HG02884 (cell line): Measurements from ENCODE around the gene LONRF3.
A peak's percentile ranks its signal among the peaks of the same experiment; 100 is the strongest.

Experiments used
- ATAC-seq: cut with Tn5 transposase; IDR thresholded peaks from one replicate; pipeline ENCODE4 v1.9.1; 2021; ENCODE audit warnings: mild to moderate bottlenecking, moderate library complexity; ENCODE audit not compliant: unreplicated experiment

Gene LONRF3

DNA sequence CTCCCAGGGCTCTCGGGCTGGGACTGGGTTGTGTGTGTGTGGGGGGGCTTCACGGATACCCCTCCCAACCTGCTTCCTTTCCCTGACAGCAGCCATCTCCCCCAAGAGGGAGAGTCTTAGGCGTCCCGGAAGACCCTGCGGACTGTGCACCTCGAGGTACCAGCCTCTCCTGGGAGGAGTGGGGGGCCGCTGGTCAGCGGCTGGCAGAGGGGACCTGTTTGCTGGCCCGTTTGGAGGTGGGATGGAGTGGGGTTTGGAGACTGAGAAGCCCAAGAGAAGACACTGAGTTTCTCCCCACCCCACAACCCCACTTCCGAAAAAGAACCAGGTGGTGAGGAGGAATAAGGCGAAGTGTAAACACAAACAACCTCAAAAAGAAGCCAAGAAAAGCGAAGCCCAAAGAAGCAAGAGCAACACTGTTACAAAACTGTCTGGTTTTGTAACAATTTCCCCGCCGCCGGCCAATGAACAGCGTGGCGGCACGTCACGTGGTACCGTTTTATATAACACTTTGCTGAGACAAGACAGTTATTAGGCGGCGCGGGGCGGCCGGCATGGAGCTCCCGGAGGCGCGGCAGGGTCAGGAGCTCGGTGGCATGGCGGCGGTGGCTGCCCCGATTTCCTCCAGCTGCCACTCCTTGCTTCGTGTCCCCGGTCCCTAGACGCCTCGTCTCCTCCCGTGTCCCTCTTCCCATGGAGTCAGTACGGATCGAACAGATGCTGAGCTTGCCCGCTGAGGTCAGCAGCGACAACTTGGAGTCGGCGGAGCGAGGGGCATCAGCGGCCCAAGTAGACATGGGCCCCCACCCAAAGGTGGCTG is at the start of gene LONRF3:
Gene LONRF3 (plus strand): TSS at position 531 of the 820 bp plus-strand sequence. CDS start 163 bp downstream, at position 694.
- peak; percentile 29 for ATAC-seq

DNA sequence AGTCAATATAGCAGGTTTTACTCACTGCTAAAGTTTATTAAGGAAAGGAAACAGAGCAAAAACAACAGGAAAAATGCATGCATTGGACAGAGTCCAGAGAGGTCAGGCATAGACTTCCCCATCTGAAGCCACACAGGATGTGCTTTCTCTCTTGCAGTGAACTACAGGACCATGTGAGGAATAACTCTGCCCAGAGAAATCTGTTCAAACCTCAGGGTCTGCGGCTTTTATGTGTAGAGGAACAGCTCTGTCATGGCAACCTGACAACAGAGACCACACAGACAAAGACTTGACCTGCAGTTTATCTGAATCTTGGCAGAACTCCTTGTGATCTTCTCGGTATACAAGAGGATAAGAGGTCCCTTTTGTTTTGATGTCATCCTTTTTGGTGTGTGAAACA is 46.3 kb upstream of the LONRF3 start:
- ATAC-seq, result no peak

- no peak for ATAC-seq
Observed at GRCh38 chrX:118935352-118935751, 39.1 kb upstream of the LONRF3 start.

DNA sequence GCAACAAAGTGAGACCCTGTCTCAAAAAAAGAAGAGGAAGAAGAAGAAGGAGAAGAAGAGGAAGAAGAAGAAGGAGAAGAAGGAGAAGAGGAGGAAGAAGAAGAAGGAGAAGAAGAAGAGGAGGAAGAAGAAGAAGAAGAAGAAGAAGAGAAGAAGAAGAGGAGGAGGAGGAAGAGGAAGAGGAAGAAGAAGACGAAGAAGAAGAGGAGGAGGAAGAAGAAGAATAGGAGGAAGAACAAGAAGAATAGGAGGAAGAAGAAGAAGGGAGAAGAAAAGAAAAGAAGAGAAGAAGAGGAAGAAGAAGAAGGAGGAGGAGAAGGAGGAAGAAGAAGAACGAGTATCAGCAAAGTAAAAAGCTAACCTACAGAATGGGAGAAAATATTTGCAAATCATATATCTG is 33.3 kb upstream of the LONRF3 start:
- no peak for ATAC-seq

DNA sequence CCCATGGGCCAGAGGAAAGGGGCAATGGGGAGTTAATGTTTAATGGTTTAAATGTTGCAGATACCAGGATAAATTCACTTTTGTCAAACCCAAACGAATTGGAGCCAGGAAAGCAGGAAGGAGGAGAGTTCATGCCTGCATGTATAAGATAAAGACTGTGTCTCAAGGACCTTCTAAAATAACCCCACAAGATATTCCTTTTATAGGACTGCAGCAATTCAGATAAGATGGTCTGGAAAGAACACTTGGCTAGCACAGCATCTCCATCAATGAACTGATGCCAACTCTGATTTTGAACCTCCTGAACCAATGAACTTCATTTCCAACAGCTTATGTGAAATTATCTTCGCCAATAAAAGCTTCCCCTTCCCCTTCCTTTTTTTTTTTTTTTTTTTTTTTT is 31.3 kb upstream of the LONRF3 start:
- no peak for ATAC-seq

- no peak for ATAC-seq
Observed at GRCh38 chrX:118945921-118946320, 28.5 kb upstream of the LONRF3 start.

DNA sequence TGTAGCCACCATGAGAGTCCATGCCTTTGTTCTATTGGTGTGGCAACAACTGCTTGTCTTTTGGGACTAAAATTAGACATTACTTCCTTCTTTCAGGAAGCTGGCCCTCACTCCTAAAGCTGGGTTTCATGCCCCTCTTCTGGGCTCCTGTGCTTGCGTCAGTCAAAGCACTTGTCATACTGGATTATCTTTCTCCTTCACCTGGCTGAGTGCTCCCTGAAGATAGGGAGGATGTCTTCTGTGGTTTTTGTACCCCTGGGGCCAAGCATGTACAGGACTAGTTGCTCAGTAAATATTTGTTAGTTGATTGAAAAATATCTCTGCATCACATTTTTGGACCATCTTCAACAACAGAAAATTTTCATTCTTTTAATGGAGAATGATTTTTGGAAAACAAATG is 26.1 kb upstream of the LONRF3 start:
- ATAC-seq, result no peak

DNA sequence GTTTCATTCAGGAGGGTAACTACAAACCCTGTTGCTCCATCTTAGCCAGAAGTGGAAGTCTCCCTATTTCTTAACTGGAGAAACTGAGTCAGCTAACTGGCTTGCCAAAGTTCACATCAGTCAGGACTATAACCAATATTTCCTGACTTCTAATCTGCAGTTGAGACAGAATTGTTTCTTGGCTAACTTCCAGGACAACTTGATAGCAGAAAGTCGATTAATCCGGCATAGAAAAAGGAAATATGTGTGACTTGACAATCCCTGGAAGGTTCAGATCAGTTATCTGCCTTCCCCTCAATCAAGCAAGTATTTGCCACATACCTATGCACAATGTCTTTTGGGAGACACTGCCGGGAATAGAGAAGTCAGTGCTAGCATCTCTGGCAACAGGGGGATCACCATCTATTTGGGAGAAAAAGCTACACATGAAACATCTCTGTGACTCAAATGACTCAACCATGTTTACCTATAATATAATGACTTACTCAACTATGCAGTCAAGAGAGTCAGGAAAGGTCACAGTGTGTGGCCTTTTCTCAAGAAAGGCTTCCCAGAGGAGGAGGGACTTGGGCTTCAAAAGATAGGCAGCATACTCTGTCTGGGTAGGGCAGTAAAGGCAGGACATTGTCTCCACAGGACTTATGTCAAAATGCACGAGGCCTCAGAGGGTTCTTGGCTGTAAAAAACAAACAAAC is 12.4 kb upstream of the LONRF3 start:
- no peak for ATAC-seq

DNA sequence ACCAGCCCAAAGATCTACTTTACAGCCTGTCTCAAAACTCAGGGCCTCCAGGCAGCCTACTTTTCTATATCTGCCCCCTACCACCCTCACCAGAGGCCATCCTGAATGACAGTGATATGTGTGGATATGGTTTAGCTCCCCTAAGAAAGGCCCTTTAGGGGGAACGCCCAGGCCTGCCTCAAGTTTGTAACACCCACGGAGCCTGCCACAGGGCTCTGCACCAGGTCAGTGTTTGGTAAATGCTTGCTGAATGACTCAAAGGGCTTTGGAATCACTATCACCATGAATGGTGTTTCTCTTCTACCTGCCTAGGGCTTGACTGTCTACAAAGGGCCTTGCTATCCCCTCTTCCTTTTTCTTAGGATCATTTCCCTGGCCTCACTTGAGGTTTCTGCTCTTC is 11.3 kb upstream of the LONRF3 start:
- ATAC-seq, result no peak

- ATAC-seq, result no peak
Observed at GRCh38 chrX:118964252-118964651, 10.2 kb upstream of the LONRF3 start.

GRCh38 chrX:118965395-118965794 is 9.0 kb upstream of the LONRF3 start:
- no peak for ATAC-seq

DNA sequence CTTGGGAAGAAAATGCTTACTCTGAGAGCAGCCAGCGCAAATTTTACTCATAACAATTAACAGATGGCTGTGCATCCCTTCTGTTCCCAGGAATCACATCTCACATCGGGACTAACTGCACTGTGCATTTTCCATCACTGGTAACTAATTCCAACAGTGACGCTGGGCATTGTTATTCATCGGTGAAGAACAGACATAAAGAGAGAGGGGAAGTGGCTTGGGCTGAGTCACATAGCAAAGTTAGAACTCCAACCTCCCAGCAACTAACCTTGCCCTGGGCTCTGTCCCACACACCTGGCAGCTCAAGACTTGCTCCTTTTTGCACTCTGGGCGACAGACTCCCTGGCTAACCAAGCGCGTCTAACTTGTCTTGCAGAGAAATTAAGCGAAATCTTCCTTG is 6.4 kb upstream of the LONRF3 start:
- ATAC-seq, result no peak

DNA sequence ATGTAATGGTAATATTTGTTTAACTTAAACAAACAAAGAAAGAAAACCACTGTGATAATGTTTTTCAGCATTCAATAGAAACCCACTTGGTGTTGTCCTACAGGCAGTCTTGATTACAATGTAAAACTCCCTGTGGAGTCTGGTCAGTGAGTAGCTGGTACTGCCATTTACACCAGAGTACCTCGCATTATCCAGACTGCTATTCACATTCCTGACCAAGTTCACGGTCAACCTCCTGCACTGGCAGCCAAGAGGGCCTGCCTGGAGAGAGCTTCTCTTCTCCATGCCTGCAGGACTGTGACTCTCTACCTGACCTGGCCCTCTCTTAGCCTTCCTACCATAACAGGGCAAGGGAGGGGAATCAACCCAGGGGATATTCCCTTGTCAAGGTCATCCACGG is 2.9 kb upstream of the LONRF3 start:
- no peak for ATAC-seq

DNA sequence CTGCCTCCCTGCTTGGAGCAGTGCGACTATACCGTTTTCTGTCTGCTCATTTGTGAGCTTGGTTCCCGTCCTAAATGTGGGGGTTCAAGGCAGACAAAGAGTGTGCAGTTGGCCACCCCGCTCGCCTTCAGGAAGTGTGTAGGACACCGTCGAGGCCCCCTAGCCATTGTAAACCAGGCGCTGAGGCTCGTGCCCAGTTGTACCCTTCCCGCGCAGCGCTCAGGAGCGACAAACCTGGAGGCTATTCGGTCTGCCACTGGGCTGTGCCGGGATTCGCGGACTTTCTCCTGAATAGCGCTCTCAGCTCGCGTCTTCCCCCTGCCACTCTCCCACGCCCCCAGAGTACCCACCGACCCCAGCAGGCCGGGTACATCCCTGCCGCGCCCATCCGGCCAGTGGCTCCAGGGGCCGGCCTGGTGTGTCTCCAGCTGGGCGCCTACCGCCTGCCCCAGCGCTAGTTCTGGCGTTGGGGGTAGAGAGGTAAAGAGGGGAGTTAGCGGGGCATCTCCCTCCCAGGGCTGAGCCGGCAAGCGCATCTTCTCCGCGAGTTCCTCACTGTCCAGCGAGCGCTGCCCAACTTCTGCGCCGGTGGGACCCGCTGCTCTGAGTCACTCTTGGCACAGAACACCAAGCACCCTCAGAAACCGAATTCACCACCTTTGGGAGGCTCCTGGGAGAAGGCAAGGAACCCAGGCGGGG is 880 bp upstream of the LONRF3 start:
- no peak for ATAC-seq

- peak; percentile 29 for ATAC-seq
Observed at GRCh38 chrX:118974908-118975671, 672 bp downstream of the LONRF3 start.

DNA sequence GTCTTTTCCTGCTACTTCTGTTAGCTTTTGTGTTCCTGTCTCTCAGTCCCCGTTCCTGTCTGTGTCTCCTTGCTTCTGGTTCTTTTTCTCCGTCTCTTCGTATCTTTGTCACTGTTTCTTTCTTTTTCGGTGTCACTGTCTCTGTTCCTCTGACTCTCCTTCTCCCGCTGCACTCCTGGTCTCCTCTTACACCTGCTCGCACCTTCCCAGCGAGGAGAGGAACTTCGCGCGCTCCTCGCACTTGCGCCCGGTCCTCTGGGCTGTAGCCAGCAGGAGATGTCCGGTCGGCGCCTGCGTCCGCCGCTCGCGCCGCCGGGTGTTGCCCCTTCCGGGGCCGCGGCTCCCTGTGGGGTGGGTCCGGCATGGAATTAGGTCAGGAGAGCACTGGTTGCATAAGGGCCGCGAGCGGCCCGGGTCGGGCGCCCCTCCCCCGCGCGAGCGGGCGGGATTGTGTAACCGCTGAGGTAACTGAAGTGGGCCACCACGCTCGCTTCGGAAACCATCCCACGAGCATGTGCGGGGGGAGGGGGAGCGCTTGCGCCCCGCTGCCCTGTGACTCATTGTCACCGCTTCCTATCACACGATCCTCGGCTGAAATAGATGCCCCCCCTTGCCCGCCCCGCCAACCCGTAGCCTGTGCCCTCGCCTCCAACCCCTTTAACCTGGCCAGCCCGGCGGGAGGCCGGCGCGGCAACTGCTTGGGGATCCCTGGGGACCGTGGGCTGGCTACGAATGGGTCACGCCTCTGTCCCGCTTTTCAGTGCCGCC is 1.6 kb downstream of the LONRF3 start:
- ATAC-seq, result no peak

- ATAC-seq, result no peak
Observed at GRCh38 chrX:118976599-118977340, 2.4 kb downstream of the LONRF3 start.

DNA sequence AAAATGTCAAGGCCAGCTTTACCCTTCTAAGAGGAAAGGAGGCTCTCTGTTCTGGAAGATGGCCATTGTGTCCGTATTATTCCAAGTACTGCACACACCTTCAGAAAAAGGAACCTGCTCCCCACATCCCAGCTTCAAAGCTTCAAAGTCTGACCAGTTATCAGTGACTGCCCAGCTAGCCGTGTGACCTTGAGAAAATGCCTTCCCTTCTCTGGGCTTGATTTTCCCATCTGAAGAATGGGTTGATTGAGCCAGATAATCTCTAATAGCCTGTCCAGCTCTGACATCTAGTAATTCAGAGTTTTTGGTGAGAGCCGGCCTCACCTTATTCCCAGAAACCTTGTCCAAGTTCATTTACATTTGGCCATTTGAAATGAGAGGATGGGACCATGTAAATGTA is 3.0 kb downstream of the LONRF3 start:
- no peak for ATAC-seq

- ATAC-seq, result no peak
Observed at GRCh38 chrX:118978451-118978850, 4.0 kb downstream of the LONRF3 start.

GRCh38 chrX:118980761-118981160 is 6.3 kb downstream of the LONRF3 start:
- no peak for ATAC-seq
